DMS53 (cell line): Measurements from ENCODE around the gene VWF.

Source experiments
- DNase-seq: peaks from one replicate; lab custom pipeline; 2025; lab: John Stamatoyannopoulos, UW

The VWF gene

GRCh38 chr12:6076776-6077691, 47.4 kb downstream of the VWF start:
- DNase-seq = no peak

- no peak for DNase-seq
Measured at GRCh38 chr12:6076346-6076745, 48.1 kb downstream of the VWF start.

- DNase-seq = no peak
Measured at GRCh38 chr12:6074979-6075585, 49.4 kb downstream of the VWF start.

- DNase-seq = no peak
Measured at GRCh38 chr12:6074427-6074826, 50.0 kb downstream of the VWF start.

- no peak for DNase-seq
Measured at GRCh38 chr12:6073426-6073825, 51.0 kb downstream of the VWF start.

- no peak for DNase-seq
Measured at GRCh38 chr12:6072302-6072752, 52.1 kb downstream of the VWF start.

GRCh38 chr12:6071589-6071988, 52.9 kb downstream of the VWF start:
- DNase-seq = no peak

GRCh38 chr12:6070472-6071257, 53.8 kb downstream of the VWF start:
- peak; percentile 66 for DNase-seq

- no peak for DNase-seq
Measured at GRCh38 chr12:6069437-6070093, 54.9 kb downstream of the VWF start.

GRCh38 chr12:6068227-6068626, 56.2 kb downstream of the VWF start:
- DNase-seq = no peak

GRCh38 chr12:6067152-6067916, 57.1 kb downstream of the VWF start:
- peak; percentile 43 for DNase-seq

- no peak for DNase-seq
Measured at GRCh38 chr12:6066651-6067050, 57.8 kb downstream of the VWF start.

GRCh38 chr12:6065863-6066199, 58.6 kb downstream of the VWF start:
- DNase-seq = no peak

GRCh38 chr12:6065131-6065862, 59.2 kb downstream of the VWF start:
- DNase-seq = no peak

GRCh38 chr12:6062757-6063735, 61.4 kb downstream of the VWF start:
- peak; percentile 73 for DNase-seq

- DNase-seq = no peak
Measured at GRCh38 chr12:6062395-6062756, 62.1 kb downstream of the VWF start.

- no peak for DNase-seq
Measured at GRCh38 chr12:6061660-6062059, 62.8 kb downstream of the VWF start.

GRCh38 chr12:6059860-6060565, 64.5 kb downstream of the VWF start:
- no peak for DNase-seq

- DNase-seq = no peak
Measured at GRCh38 chr12:6059221-6059620, 65.2 kb downstream of the VWF start.
